Neural cell (in vitro differentiated cells): ENCODE data around the gene TMEM266.

Experiments used
- EP300 ChIP-seq: fragments of 450-650 bp; conservative IDR thresholded peaks from 2 replicates; pipeline ENCODE4 v1.6.1; 2014; ENCODE audit warnings: antibody characterized with exemption, mild to moderate bottlenecking, moderate library complexity; ENCODE audit not compliant: poor library complexity, severe bottlenecking
- EZH2 ChIP-seq: fragments of 200-600, 300-800 bp; shearing (Covaris generic), sonication (generic); IDR thresholded peaks from 2 replicates; pipeline ENCODE4 v1.6.1; 2014; ENCODE audit warnings: antibody characterized with exemption, low read length, borderline replicate concordance, mild to moderate bottlenecking; ENCODE audit not compliant: insufficient read depth, poor library complexity, severe bottlenecking
- POLR2AphosphoS5 ChIP-seq: IDR thresholded peaks from 2 replicates; pipeline ENCODE4 v1.6.1; 2012
- RAD21 ChIP-seq: fragments of 450-650 bp; conservative IDR thresholded peaks from 2 replicates; pipeline ENCODE4 v1.6.1; 2014; ENCODE audit warnings: antibody characterized with exemption, mild to moderate bottlenecking, moderate library complexity
- REST ChIP-seq: IDR thresholded peaks from 2 replicates; pipeline ENCODE4 v1.6.1; 2012; ENCODE audit warnings: borderline replicate concordance
- SMC3 ChIP-seq: fragments of 450-650 bp; conservative IDR thresholded peaks from 2 replicates; pipeline ENCODE4 v1.6.1; 2014; ENCODE audit warnings: antibody characterized with exemption, mild to moderate bottlenecking, moderate library complexity; ENCODE audit not compliant: poor library complexity
- TAF1 ChIP-seq: IDR thresholded peaks from 2 replicates; pipeline ENCODE4 v1.6.1; 2012; ENCODE audit warnings: low read depth
- TF ChIP-seq, protein P1 (sequence below): fragments of 450-650 bp; IDR thresholded peaks from 2 replicates; pipeline ENCODE4 v1.5.1; 2014; ENCODE audit warnings: antibody characterized with exemption, mild to moderate bottlenecking, moderate library complexity; ENCODE audit not compliant: poor library complexity, severe bottlenecking

DNA sequence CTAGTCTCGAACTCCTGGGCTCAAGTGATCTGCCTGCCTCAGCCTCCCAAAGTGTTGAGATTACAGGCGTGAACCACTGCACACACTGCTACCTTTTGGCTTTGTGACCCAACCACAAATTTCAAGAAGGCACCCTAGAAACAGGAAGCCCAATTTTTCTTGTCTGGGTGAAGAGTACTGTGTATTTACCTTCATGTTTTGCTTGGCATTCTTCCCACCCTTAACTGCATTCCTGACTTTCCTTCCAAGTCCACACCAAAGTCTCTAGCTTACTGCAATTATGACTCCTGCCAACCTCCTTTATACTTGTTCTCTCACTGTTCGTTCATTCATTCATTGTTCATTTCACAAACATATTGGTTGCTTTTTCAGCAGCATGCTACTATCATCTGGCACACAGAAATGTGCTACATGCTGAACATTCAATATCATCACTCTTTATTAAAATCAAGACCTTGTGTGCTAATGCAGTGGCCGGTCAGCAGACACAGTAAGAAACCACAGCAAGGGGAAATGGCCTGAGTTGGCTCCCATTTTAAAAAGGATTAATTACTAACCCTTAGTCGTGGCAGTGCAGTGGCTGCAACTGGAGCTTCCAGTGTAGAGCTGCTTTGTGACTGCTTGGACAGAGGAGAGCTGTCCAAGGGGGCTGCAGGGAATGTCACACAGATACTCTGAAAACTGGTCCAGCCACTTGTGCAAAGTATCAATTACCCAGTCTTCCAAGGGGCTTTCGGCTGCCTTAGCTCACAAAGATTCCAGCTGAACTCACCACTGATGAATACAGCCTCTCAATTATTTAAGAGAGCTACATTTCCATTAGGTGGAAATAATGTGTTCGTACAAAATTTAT, 157.5 kb downstream of the TMEM266 start:
- TF ChIP-seq REST (no peak), EP300 (no peak), RAD21 (no peak), EZH2 (no peak), POLR2AphosphoS5 (no peak), SMC3 (no peak), TAF1 (no peak)
- TF ChIP-seq, protein P1, sequence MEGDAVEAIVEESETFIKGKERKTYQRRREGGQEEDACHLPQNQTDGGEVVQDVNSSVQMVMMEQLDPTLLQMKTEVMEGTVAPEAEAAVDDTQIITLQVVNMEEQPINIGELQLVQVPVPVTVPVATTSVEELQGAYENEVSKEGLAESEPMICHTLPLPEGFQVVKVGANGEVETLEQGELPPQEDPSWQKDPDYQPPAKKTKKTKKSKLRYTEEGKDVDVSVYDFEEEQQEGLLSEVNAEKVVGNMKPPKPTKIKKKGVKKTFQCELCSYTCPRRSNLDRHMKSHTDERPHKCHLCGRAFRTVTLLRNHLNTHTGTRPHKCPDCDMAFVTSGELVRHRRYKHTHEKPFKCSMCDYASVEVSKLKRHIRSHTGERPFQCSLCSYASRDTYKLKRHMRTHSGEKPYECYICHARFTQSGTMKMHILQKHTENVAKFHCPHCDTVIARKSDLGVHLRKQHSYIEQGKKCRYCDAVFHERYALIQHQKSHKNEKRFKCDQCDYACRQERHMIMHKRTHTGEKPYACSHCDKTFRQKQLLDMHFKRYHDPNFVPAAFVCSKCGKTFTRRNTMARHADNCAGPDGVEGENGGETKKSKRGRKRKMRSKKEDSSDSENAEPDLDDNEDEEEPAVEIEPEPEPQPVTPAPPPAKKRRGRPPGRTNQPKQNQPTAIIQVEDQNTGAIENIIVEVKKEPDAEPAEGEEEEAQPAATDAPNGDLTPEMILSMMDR, result no peak
